Right renal cortex interstitium (tissue), 3 donors: ENCODE results near the gene MAOA. TPM values are rescaled to one million over a fixed set of nuclear protein-coding genes. Genes with fewer than 3 reads are reported as not detected.
"Not testable (repeated sequence)": the region's sequence is repeated elsewhere in the genome, so short reads cannot be mapped to it uniquely, and the experiment has no call there.

Source experiments
- DNase-seq, 3 donors: peaks; one replicate each; pipeline ENCODE4 v3.0.0-alpha.2; 2013; ENCODE audit warnings: low read depth in 3 of 3, low spot score in 2 of 3
- polyA plus RNA-seq, 3 donors: library from polyadenylated mRNA; unstranded; fragments of 120-200 nt; gene quantifications; one replicate each; pipeline ENCODE4 v1.2.1, GENCODE V29; 2013; ENCODE audit not compliant: insufficient read length in 3 of 3

MAOA gene
- 10 to 100 TPM; 17.9 to 29.4 (median 19.0) TPM for polyA plus RNA-seq

- no peak for DNase-seq
These were observed at the start of gene MAOA for GRCh38 chrX:43656005-43656494. MAOA (plus strand) TSS chrX:43656299; CDS start chrX:43656342, 43 bp downstream.

- no peak for DNase-seq
These were observed 43.7 kb upstream of the MAOA start for GRCh38 chrX:43612400-43612799.

- no peak for DNase-seq
These were observed 40.4 kb upstream of the MAOA start for GRCh38 chrX:43615660-43616059.

- no peak for DNase-seq
These were observed 37.5 kb upstream of the MAOA start for GRCh38 chrX:43618366-43619205.

GRCh38 chrX:43619861-43620260 is 36.2 kb upstream of the MAOA start:
- not testable (repeated sequence) for DNase-seq

- no peak for DNase-seq
These were observed 29.0 kb upstream of the MAOA start for GRCh38 chrX:43627147-43627546.

GRCh38 chrX:43627669-43628068 is 28.4 kb upstream of the MAOA start:
- DNase-seq = no peak

GRCh38 chrX:43629229-43629628 is 26.9 kb upstream of the MAOA start:
- DNase-seq = no peak

GRCh38 chrX:43631841-43632240 is 24.3 kb upstream of the MAOA start:
- DNase-seq = no peak

- no peak for DNase-seq
These were observed 23.0 kb upstream of the MAOA start for GRCh38 chrX:43633081-43633480.

GRCh38 chrX:43633757-43634156 is 22.3 kb upstream of the MAOA start:
- DNase-seq = no peak

- DNase-seq = no peak
These were observed 15.6 kb upstream of the MAOA start for GRCh38 chrX:43640482-43640881.

GRCh38 chrX:43641691-43642090 is 14.4 kb upstream of the MAOA start:
- no peak for DNase-seq

GRCh38 chrX:43643201-43643600 is 12.9 kb upstream of the MAOA start:
- no peak for DNase-seq

GRCh38 chrX:43643662-43644061 is 12.4 kb upstream of the MAOA start:
- no peak for DNase-seq

GRCh38 chrX:43644124-43644701 is 11.9 kb upstream of the MAOA start:
- DNase-seq = no peak

- no peak for DNase-seq
These were observed 9.3 kb upstream of the MAOA start for GRCh38 chrX:43646800-43647199.

- DNase-seq = peak; percentile 73 to 81 (median 78)
These were observed 1.5 kb upstream of the MAOA start for GRCh38 chrX:43654431-43655150.

GRCh38 chrX:43655151-43656004 is 721 bp upstream of the MAOA start:
- no peak for DNase-seq

- no peak for DNase-seq
These were observed 1.6 kb downstream of the MAOA start for GRCh38 chrX:43657671-43658070.
